Fibroblast of skin of back (primary cell): ENCODE measurements around the gene CREB5.

Source experiments
- DNase-seq: peaks from one replicate; pipeline ENCODE4 v3.0.0-alpha.2; 2013

The CREB5 gene

GRCh38 chr7:28516390-28517172, 104.3 kb downstream of the CREB5 start:
- DNase-seq, result no peak

GRCh38 chr7:28517206-28517605, 104.9 kb downstream of the CREB5 start:
- DNase-seq, result peak; percentile 8

GRCh38 chr7:28517606-28518005, 105.3 kb downstream of the CREB5 start:
- no peak for DNase-seq

GRCh38 chr7:28520074-28521015, 108.0 kb downstream of the CREB5 start:
- DNase-seq, result no peak

GRCh38 chr7:28524978-28525377, 112.7 kb downstream of the CREB5 start:
- DNase-seq, result no peak

GRCh38 chr7:28528899-28529298, 116.6 kb downstream of the CREB5 start:
- peak; percentile 19 for DNase-seq

GRCh38 chr7:28529755-28530154, 117.4 kb downstream of the CREB5 start:
- DNase-seq, result no peak

- peak; percentile 13 for DNase-seq
Measured at GRCh38 chr7:28530175-28530802, 118.0 kb downstream of the CREB5 start.

- no peak for DNase-seq
Measured at GRCh38 chr7:28530803-28531175, 118.5 kb downstream of the CREB5 start.

- no peak for DNase-seq
Measured at GRCh38 chr7:28531291-28531690, 119.0 kb downstream of the CREB5 start.

GRCh38 chr7:28532181-28532580, 119.9 kb downstream of the CREB5 start:
- no peak for DNase-seq

GRCh38 chr7:28533267-28533666, 120.9 kb downstream of the CREB5 start:
- no peak for DNase-seq

- DNase-seq, result peak; percentile 56
Measured at GRCh38 chr7:28533731-28534531, 121.6 kb downstream of the CREB5 start.

GRCh38 chr7:28536259-28536658, 123.9 kb downstream of the CREB5 start:
- DNase-seq, result peak; percentile 61

- DNase-seq, result no peak
Measured at GRCh38 chr7:28539289-28539981, 127.1 kb downstream of the CREB5 start.

GRCh38 chr7:28542410-28542809, 130.1 kb downstream of the CREB5 start:
- DNase-seq, result no peak

- DNase-seq, result no peak
Measured at GRCh38 chr7:28544453-28545117, 132.3 kb downstream of the CREB5 start.

- DNase-seq, result no peak
Measured at GRCh38 chr7:28546067-28546466, 133.7 kb downstream of the CREB5 start.

GRCh38 chr7:28547115-28547514, 134.8 kb downstream of the CREB5 start:
- no peak for DNase-seq

GRCh38 chr7:28548416-28548815, 136.1 kb downstream of the CREB5 start:
- DNase-seq, result no peak

- DNase-seq, result no peak
Measured at GRCh38 chr7:28549998-28550397, 137.7 kb downstream of the CREB5 start.
